SK-N-MC (cell line): ENCODE measurements around the gene PCSK6.

Experiments used
- EZH2 ChIP-seq: fragments of 200-600 bp; sonication (generic); IDR thresholded peaks from one replicate; pipeline ENCODE4 v1.6.1; 2017; ENCODE audit warnings: antibody characterized with exemption
- POLR2AphosphoS5 ChIP-seq: IDR thresholded peaks from 2 replicates; pipeline ENCODE4 v1.6.1; 2012; ENCODE audit warnings: mild to moderate bottlenecking, low read depth, low read length, borderline replicate concordance

- TF ChIP-seq EZH2 (no peak), POLR2AphosphoS5 (no peak)
Measured at GRCh38 chr15:101398247-101398646, 91.3 kb downstream of the PCSK6 start.
